GM18505 (cell line): ENCODE measurements around the gene ADAMTS17.

Experiments
- ATAC-seq: cut with Tn5 transposase; IDR thresholded peaks from one replicate; pipeline ENCODE4 v1.9.1; 2021; ENCODE audit not compliant: unreplicated experiment
- POLR2A ChIP-seq: IDR thresholded peaks from 4 replicates; pipeline ENCODE4 v1.6.1; 2011; ENCODE audit warnings: borderline replicate concordance; ENCODE audit not compliant: insufficient read depth, insufficient read length; ENCODE audit errors: extremely low read depth

The ADAMTS17 gene

GRCh38 chr15:99977929-99978328 is 363.8 kb downstream of the ADAMTS17 start:
- no peak for TF ChIP-seq POLR2A
- ATAC-seq: no peak

- no peak for ATAC-seq
- TF ChIP-seq POLR2A: no peak
These were observed 364.9 kb downstream of the ADAMTS17 start for GRCh38 chr15:99976811-99977271.

GRCh38 chr15:99976000-99976399 is 365.8 kb downstream of the ADAMTS17 start:
- no peak for TF ChIP-seq POLR2A
- ATAC-seq: no peak

- ATAC-seq: no peak
- TF ChIP-seq POLR2A: no peak
These were observed 367.5 kb downstream of the ADAMTS17 start for GRCh38 chr15:99974246-99974645.

- no peak for ATAC-seq
- TF ChIP-seq POLR2A: no peak
These were observed 368.4 kb downstream of the ADAMTS17 start for GRCh38 chr15:99973351-99973750.

GRCh38 chr15:99970891-99971430 is 370.8 kb downstream of the ADAMTS17 start:
- ATAC-seq: no peak

GRCh38 chr15:99969261-99969920 is 372.4 kb downstream of the ADAMTS17 start:
- ATAC-seq: no peak
- no peak for TF ChIP-seq POLR2A

More at GRCh38 chr15:99970891-99971430, 370.8 kb downstream of the ADAMTS17 start:
- no peak for TF ChIP-seq POLR2A

GRCh38 chr15:99967841-99968371 is 373.9 kb downstream of the ADAMTS17 start:
- TF ChIP-seq POLR2A: no peak
- ATAC-seq: no peak

- TF ChIP-seq POLR2A: no peak
- no peak for ATAC-seq
These were observed 375.0 kb downstream of the ADAMTS17 start for GRCh38 chr15:99966815-99967214.

- ATAC-seq: no peak
- no peak for TF ChIP-seq POLR2A
These were observed 376.4 kb downstream of the ADAMTS17 start for GRCh38 chr15:99965376-99965775.

- TF ChIP-seq POLR2A: no peak
- ATAC-seq: no peak
These were observed 377.8 kb downstream of the ADAMTS17 start for GRCh38 chr15:99963976-99964375.

GRCh38 chr15:99963096-99963825 is 378.5 kb downstream of the ADAMTS17 start:
- no peak for TF ChIP-seq POLR2A
- ATAC-seq: no peak

- TF ChIP-seq POLR2A: no peak
- ATAC-seq: no peak
These were observed 379.7 kb downstream of the ADAMTS17 start for GRCh38 chr15:99962006-99962561.
